Esophagus squamous epithelium (tissue), 5 donors: ENCODE measurements around the gene CIAO2B. TPM values are rescaled to one million over a fixed set of nuclear protein-coding genes. Genes with fewer than 3 reads are reported as not detected.
A peak's percentile ranks its signal among the peaks of the same experiment; 100 is the strongest.

Experiments used
- DNase-seq: peaks from one replicate; lab custom pipeline; 2025; lab: John Stamatoyannopoulos, UW
- H3K27ac ChIP-seq, 4 donors: fragments of 200-600 bp; sonication (generic); one replicate each; pipeline ENCODE4 v1.5.1; 2016 to 2019; ENCODE audit warnings: mild to moderate bottlenecking in 1 of 4
- H3K27me3 ChIP-seq, 4 donors: fragments of 200-600 bp; sonication (generic); 1 replicate in 3 of 4; 2 replicates in 1 of 4; pipeline versions ENCODE4 v1.5.1 to v1.6.0; 2017 to 2021; ENCODE audit warnings: antibody characterized with exemption in 1 of 4
- H3K36me3 ChIP-seq, 3 donors: fragments of 200-600 bp; sonication (generic); one replicate each; pipeline ENCODE4 v1.5.1; 2016 to 2019
- H3K4me1 ChIP-seq, 3 donors: fragments of 200-600 bp; sonication (generic); one replicate each; pipeline ENCODE4 v1.5.1; 2017 to 2019
- H3K4me3 ChIP-seq, 4 donors: fragments of 200-600 bp; sonication (generic); 1 replicate in 3 of 4; 2 replicates in 1 of 4; pipeline ENCODE4 v1.5.1; 2016 to 2019; ENCODE audit warnings: mild to moderate bottlenecking in 2 of 4, moderate library complexity in 1 of 4
- H3K9me3 ChIP-seq, 3 donors: fragments of 200-600 bp; sonication (generic); one replicate each; pipeline ENCODE4 v1.5.1; 2016 to 2019
- POLR2A ChIP-seq, 4 donors: fragments of 450-650 bp; IDR thresholded peaks; one replicate each; pipeline ENCODE4 v1.6.1; 2017; ENCODE audit warnings: antibody characterized with exemption in 4 of 4, mild to moderate bottlenecking in 4 of 4, moderate library complexity in 3 of 4
- WGBS, 2 donors: methylation state at CpG; one replicate each; pipeline ENCODE4 v1.1.5; 2018; 5-methylcytosine and 5-hydroxymethylcytosine counted together
- intact Hi-C: fragments of 100-400 bp; cut with DNase I; formaldehyde crosslinking; loops from one replicate; pipeline ENCODE4 v1.15.0; 2022
- total RNA-seq, 4 donors: library from RNA; depleted of rRNA; stranded (reverse); fragments of >200 nt; gene quantifications; one replicate each; pipeline ENCODE4 v1.1.0, GENCODE V29; 2016
- TF ChIP-seq, protein P1 (sequence below), 6 experiments: fragments of 450-650 bp in 4 of 6; fragments of 200-600 bp in 2 of 6; sonication (generic) in 2 of 6; IDR thresholded peaks; one replicate each; pipeline ENCODE4 v1.5.1; 2016 to 2019; ENCODE audit warnings: antibody characterized with exemption in 6 of 6, mild to moderate bottlenecking in 4 of 6, moderate library complexity in 4 of 6
- donor health status: DM: yes; HTN: yes; CAD: no.

The CIAO2B gene
- total RNA-seq, 4 donors from 2014 or later: 112 to 153 (median 126) TPM

DNA sequence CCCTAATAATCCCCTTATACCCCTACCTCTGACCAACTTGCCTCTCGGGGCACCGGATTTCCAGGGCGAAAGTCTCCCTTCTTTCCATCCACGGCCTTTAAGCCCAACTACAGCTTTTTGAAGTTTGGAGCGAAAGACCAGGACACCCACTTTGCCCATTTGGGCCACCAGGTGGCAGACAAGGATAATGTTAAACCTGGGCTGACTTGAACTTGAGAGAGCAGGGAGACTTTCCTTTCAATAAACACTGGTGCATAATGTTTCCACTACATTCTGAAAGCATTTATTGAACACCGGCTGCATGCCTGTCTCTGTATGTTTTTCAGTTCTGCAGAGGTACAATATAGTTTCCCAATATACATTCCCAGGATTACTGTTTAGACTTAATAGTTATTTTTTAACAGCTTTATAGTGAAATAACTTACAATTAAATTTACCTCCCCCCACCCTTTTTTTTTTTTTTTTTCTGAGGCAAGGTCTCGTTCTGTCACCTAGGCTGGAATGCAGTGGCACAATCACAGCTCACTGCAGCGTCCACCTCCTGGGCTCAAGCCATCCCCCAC, 20.0 kb upstream of the CIAO2B start:
- Histone ChIP-seq H3K4me3 (no peak overlapping the region), H3K27me3 (peaks cover 0 to 15% (median 0%) of the 10 kb centered on the region in 4 donors), H3K9me3 (no peaks in the 10 kb centered on the region), H3K36me3 (no peaks in the 10 kb centered on the region), H3K27ac (peak overlapping the region in 3 of 4 donors; percentile 11 to 68 (median 48)), H3K4me1 (peaks cover 0 to 41% (median 10%) of the 10 kb centered on the region in 3 donors)
- intact Hi-C loops: no loop called here
- no peak for DNase-seq
- WGBS, 2 donors: 8 to 15% methylated on average over 7 to 8 of the region's 8 CpGs
- TF ChIP-seq, protein P1, sequence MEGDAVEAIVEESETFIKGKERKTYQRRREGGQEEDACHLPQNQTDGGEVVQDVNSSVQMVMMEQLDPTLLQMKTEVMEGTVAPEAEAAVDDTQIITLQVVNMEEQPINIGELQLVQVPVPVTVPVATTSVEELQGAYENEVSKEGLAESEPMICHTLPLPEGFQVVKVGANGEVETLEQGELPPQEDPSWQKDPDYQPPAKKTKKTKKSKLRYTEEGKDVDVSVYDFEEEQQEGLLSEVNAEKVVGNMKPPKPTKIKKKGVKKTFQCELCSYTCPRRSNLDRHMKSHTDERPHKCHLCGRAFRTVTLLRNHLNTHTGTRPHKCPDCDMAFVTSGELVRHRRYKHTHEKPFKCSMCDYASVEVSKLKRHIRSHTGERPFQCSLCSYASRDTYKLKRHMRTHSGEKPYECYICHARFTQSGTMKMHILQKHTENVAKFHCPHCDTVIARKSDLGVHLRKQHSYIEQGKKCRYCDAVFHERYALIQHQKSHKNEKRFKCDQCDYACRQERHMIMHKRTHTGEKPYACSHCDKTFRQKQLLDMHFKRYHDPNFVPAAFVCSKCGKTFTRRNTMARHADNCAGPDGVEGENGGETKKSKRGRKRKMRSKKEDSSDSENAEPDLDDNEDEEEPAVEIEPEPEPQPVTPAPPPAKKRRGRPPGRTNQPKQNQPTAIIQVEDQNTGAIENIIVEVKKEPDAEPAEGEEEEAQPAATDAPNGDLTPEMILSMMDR (IDR thresholded peaks at IDR 0.05): peak; percentile 84 to 90 (median 86)
- TF ChIP-seq POLR2A (IDR thresholded peaks at IDR 0.05): no peak

- 60 to 65% methylated on average over 10 of the region's 10 CpGs for WGBS, 2 donors
- H3K27me3 ChIP-seq: peaks cover 0 to 18% (median 0%) of the 10 kb centered on the region in 4 donors
- no peak overlapping the region for H3K4me3 ChIP-seq
- H3K4me1 ChIP-seq: peaks cover 5 to 46% (median 16%) of the 10 kb centered on the region in 3 donors
- intact Hi-C loops: no loop called here
- TF ChIP-seq, protein P1 (IDR thresholded peaks at IDR 0.05): no peak
- no peak for TF ChIP-seq POLR2A (IDR thresholded peaks at IDR 0.05)
- no peaks in the 10 kb centered on the region for H3K36me3 ChIP-seq
- no peak for DNase-seq
- H3K9me3 ChIP-seq: no peaks in the 10 kb centered on the region
- peak overlapping the region in 3 of 4 donors; percentile 11 to 68 (median 57) for H3K27ac ChIP-seq
These were observed 19.4 kb upstream of the CIAO2B start for GRCh38 chr16:66953462-66954096.

- Histone ChIP-seq H3K27ac (peak overlapping the region in 2 of 4 donors; percentile 57 to 68), H3K9me3 (no peaks in the 10 kb centered on the region), H3K27me3 (peaks cover 0 to 18% (median 0%) of the 10 kb centered on the region in 4 donors), H3K4me1 (peaks cover 11 to 56% (median 22%) of the 10 kb centered on the region in 3 donors), H3K4me3 (no peak overlapping the region), H3K36me3 (no peaks in the 10 kb centered on the region)
- TF ChIP-seq, protein P1 (IDR thresholded peaks at IDR 0.05): no peak
- no peak for TF ChIP-seq POLR2A (IDR thresholded peaks at IDR 0.05)
- no peak for DNase-seq
- intact Hi-C loops: no loop called here
- WGBS, 2 donors: 78 to 89% methylated on average over 7 of the region's 7 CpGs
These were observed 18.4 kb upstream of the CIAO2B start for GRCh38 chr16:66952430-66953110.

DNA sequence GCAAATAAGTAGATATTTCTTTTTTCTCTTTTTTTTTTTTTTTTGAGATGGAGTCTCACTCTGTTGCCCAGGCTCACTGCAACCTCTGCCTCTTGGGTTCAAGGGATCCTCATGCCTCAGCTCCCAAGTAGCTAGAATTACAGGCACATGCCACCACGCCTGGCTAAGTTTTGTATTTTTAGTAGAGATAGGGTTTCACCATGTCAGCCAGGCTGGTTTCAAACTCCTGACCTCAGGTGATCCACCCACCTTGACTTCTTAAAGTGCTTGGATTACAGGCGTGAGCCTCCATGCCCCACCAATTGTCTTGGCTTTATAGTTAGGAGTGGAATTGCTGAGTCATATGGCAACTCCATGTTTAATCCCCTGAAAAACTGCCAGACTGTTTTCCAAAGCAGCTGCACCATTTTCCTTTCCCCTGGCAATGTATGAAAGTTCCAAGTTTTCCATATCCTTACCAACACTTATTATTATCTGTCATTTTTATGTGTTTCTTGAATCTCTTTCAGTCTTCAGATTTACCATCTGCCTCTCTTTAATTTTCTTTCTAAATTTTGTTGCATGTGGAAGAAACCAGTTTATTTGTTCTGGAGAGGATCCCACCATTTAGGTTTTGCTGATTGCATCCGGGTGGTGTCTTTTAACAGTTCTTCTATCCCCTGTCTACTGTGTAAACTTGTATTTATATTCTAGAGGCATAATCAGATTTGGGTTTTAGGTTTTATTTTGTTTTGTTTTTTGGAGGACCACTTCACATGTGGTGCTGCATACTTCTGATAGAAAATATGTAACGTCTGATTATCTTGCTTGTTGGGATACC, 17.0 kb upstream of the CIAO2B start:
- Histone ChIP-seq H3K36me3 (no peaks in the 10 kb centered on the region), H3K4me3 (no peak overlapping the region), H3K4me1 (peaks cover 14 to 67% (median 22%) of the 10 kb centered on the region in 3 donors), H3K27me3 (peaks cover 0 to 18% (median 0%) of the 10 kb centered on the region in 4 donors), H3K9me3 (no peaks in the 10 kb centered on the region), H3K27ac (no peak overlapping the region)
- 73% methylated on average over 4 of the region's 4 CpGs for WGBS, 2 donors
- TF ChIP-seq POLR2A (IDR thresholded peaks at IDR 0.05): no peak
- TF ChIP-seq, protein P1 (IDR thresholded peaks at IDR 0.05): no peak
- intact Hi-C loops: no loop called here
- DNase-seq: no peak
